DOHH2 (cell line): ENCODE data around the gene CDK5RAP2.

ENCODE experiments used
- EZH2phosphoT487 ChIP-seq: fragments of 200-600 bp; sonication (generic); IDR thresholded peaks from 2 replicates; pipeline ENCODE4 v1.6.1; 2017; ENCODE audit warnings: borderline replicate concordance, mild to moderate bottlenecking, antibody characterized with exemption, low read length, moderate library complexity, mixed read lengths
- TF ChIP-seq, protein P1 (sequence below): fragments of 200-600 bp; sonication (generic); IDR thresholded peaks from one replicate; pipeline ENCODE4 v1.5.1; 2014; ENCODE audit warnings: antibody characterized with exemption, mild to moderate bottlenecking, low read depth, low read length; ENCODE audit not compliant: poor library complexity, severe bottlenecking

DNA sequence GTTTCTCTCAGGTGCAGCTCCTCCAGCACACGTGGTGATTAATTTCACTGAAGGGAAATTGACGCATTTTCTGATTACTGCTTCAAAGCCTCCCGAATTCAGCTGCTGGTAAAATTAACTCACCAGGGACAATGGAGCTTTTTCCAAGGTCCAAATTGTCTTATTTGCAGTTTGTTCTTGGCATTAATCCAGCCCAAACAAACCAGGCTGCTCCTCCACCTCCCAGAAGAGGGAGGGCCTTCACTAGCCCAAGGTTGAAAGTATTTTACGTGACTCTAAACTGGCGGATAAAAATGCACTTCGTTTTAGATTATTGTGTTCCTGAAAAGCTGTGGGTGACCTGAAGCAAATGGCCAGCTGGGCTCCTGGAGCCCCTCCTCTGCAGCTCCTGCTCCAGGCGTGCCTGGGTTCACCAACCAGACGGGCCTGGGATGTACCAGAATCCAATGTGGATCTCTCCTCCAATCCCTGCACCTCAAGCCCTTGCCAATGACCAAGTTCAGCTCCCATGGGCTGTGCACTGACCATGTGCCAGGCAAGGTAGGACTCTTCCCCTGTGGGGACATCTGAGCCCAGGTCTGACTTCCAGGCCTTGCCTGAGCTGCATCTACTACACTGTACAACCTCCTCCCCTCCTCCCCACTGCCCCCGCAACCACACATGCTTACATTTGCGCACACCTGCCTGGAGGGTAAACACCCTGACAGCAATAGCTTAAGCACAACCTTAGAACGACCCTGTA is 193.4 kb downstream of the CDK5RAP2 start:
- TF ChIP-seq, protein P1, sequence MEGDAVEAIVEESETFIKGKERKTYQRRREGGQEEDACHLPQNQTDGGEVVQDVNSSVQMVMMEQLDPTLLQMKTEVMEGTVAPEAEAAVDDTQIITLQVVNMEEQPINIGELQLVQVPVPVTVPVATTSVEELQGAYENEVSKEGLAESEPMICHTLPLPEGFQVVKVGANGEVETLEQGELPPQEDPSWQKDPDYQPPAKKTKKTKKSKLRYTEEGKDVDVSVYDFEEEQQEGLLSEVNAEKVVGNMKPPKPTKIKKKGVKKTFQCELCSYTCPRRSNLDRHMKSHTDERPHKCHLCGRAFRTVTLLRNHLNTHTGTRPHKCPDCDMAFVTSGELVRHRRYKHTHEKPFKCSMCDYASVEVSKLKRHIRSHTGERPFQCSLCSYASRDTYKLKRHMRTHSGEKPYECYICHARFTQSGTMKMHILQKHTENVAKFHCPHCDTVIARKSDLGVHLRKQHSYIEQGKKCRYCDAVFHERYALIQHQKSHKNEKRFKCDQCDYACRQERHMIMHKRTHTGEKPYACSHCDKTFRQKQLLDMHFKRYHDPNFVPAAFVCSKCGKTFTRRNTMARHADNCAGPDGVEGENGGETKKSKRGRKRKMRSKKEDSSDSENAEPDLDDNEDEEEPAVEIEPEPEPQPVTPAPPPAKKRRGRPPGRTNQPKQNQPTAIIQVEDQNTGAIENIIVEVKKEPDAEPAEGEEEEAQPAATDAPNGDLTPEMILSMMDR, result no peak
- no peak for TF ChIP-seq EZH2phosphoT487
